Right lobe of liver (tissue), 6 donors: ENCODE data around the gene THEM4. TPM values are rescaled to one million over a fixed set of nuclear protein-coding genes. Genes with fewer than 3 reads are reported as not detected.

Experiments used
- ATAC-seq, 4 donors: fragments of 200-7000 bp; cut with Tn5 transposase; one replicate each; pipeline ENCODE4 v1.9.1; 2020; ENCODE audit warnings: mild to moderate bottlenecking in 4 of 4, moderate library complexity in 4 of 4
- DNase-seq, 3 donors: peaks; one replicate each; pipeline ENCODE4 v3.0.0-alpha.2; 2020
- H3K27ac ChIP-seq, 3 donors: fragments of 200-600 bp; one replicate each; pipeline ENCODE4 v1.8.0; 2022
- H3K27me3 ChIP-seq, 2 donors: fragments of 200-600 bp; one replicate each; pipeline ENCODE4 v1.8.0; 2022
- H3K36me3 ChIP-seq, 4 donors: fragments of 200-600 bp; sonication (generic) in 1 of 4; one replicate each; pipeline versions ENCODE4 v1.5.1 to v1.8.0; 2017 to 2022; ENCODE audit warnings: control low read depth in 1 of 4
- H3K4me1 ChIP-seq, 4 donors: fragments of 200-600 bp; sonication (generic) in 1 of 4; one replicate each; pipeline versions ENCODE4 v1.5.1 to v1.8.0; 2017 to 2022; ENCODE audit warnings: control low read depth in 1 of 4
- H3K4me3 ChIP-seq, 3 donors: fragments of 200-600 bp; one replicate each; pipeline ENCODE4 v1.8.0; 2022
- H3K9me3 ChIP-seq, 4 donors: fragments of 200-600 bp; sonication (generic) in 1 of 4; one replicate each; pipeline versions ENCODE4 v1.5.1 to v1.8.0; 2017 to 2022; ENCODE audit warnings: control low read depth in 1 of 4
- CTCF ChIP-seq, 4 donors: fragments of 200-600 bp in 3 of 4; fragments of 450-650 bp in 1 of 4; IDR thresholded peaks; one replicate each; pipeline versions ENCODE4 v1.5.1 to v1.8.0; 2016 to 2022; ENCODE audit warnings: antibody characterized with exemption in 4 of 4, mild to moderate bottlenecking in 2 of 4
- POLR2A ChIP-seq: fragments of 450-650 bp; IDR thresholded peaks from one replicate; pipeline ENCODE4 v1.6.1; 2017; ENCODE audit warnings: antibody characterized with exemption, mild to moderate bottlenecking
- WGBS: methylation state at CpG from one replicate; pipeline ENCODE4 v1.1.6; 2018; ENCODE audit warnings: low coverage, low lambda C conversion rate; ENCODE audit not compliant: insufficient coverage; ENCODE audit errors: missing lambda C conversion rate; 5-methylcytosine and 5-hydroxymethylcytosine counted together
- intact Hi-C, 2 donors: fragments of 100-400 bp; cut with DNase I; formaldehyde crosslinking; loops; one replicate each; pipeline versions ENCODE4 v1.11.2 to v1.14.1; 2022
- total RNA-seq, 6 experiments: library from RNA; depleted of rRNA in 2 of 6; stranded (reverse); fragments of >200 nt in 2 of 6; fragmentation: NEBNext Ultra II Directional in 3 of 6; extraction: Animal tissue kit (Norgen Biotek cat#: 25700) in 3 of 6; gene quantifications; one replicate each; pipeline versions ENCODE4 v1.1.0 to v1.2.4, GENCODE V29; 2016 to 2023
- donor health status: DM: no; HTN: yes; CAD: no.
- donor health status: DM: no; HTN: no; CAD: no.
- donor health status: DM: no; HTN: no; CAD: no.
- donor health status: DM: no; HTN: yes; CAD: no.
- donor health status: DM: no; HTN: yes; CAD: no.

THEM4 gene
- total RNA-seq, 6 experiments from 2014 or later = 8.5 to 19.1 (median 9.2) TPM

GRCh38 chr1:151945725-151946722 is 36.7 kb upstream of the THEM4 start:
- ATAC-seq (peak; percentile 81 to 92 (median 88)), DNase-seq (peak; percentile 72 to 83 (median 82))
- H3K36me3 ChIP-seq = no peaks in the 10 kb centered on the region
- WGBS = 24% methylated on average over 10 of the region's 10 CpGs
- H3K27ac ChIP-seq = peak overlapping the region in 1 of 3 donors; percentile 33
- TF ChIP-seq POLR2A = no peak
- TF ChIP-seq CTCF (IDR thresholded peaks at IDR 0.05) = no peak
- H3K4me3 ChIP-seq = no peak overlapping the region
- no peaks in the 10 kb centered on the region for H3K9me3 ChIP-seq
- no peaks in the 10 kb centered on the region for H3K27me3 ChIP-seq
- intact Hi-C loops = no loop called here
- peaks cover 0 to 29% (median 3%) of the 10 kb centered on the region in 4 donors for H3K4me1 ChIP-seq

GRCh38 chr1:151944857-151945575 is 35.7 kb upstream of the THEM4 start:
- peak overlapping the region in 1 of 3 donors; percentile 33 for H3K27ac ChIP-seq
- H3K4me1 ChIP-seq = peaks cover 0 to 35% (median 3%) of the 10 kb centered on the region in 4 donors
- no peaks in the 10 kb centered on the region for H3K27me3 ChIP-seq
- 57% methylated on average over 2 of the region's 3 CpGs for WGBS
- intact Hi-C loops = no loop called here
- no peak for ATAC-seq
- TF ChIP-seq POLR2A = no peak
- no peak for TF ChIP-seq CTCF (IDR thresholded peaks at IDR 0.05)
- no peak overlapping the region for H3K4me3 ChIP-seq
- H3K9me3 ChIP-seq = no peaks in the 10 kb centered on the region
- no peak for DNase-seq
- H3K36me3 ChIP-seq = no peaks in the 10 kb centered on the region

GRCh38 chr1:151944126-151944856 is 35.0 kb upstream of the THEM4 start:
- 30% methylated on average over 7 of the region's 7 CpGs for WGBS
- intact Hi-C loops = no loop called here
- H3K4me1 ChIP-seq = peaks cover 0 to 35% (median 3%) of the 10 kb centered on the region in 4 donors
- no peaks in the 10 kb centered on the region for H3K9me3 ChIP-seq
- no peak overlapping the region for H3K4me3 ChIP-seq
- H3K27ac ChIP-seq = peak overlapping the region in 1 of 3 donors; percentile 33
- H3K27me3 ChIP-seq = no peaks in the 10 kb centered on the region
- DNase-seq (no peak), ATAC-seq (peak in 2 of 4 donors; percentile 33 to 45)
- no peaks in the 10 kb centered on the region for H3K36me3 ChIP-seq
- TF ChIP-seq POLR2A (no peak), CTCF (IDR thresholded peaks at IDR 0.05) (no peak)

GRCh38 chr1:151943591-151943990 is 34.3 kb upstream of the THEM4 start:
- no peak overlapping the region for H3K4me3 ChIP-seq
- H3K27ac ChIP-seq = no peak overlapping the region
- intact Hi-C loops = no loop called here
- H3K4me1 ChIP-seq = peaks cover 0 to 30% (median 3%) of the 10 kb centered on the region in 4 donors
- 86% methylated on average over 1 of the region's 1 CpG for WGBS
- no peaks in the 10 kb centered on the region for H3K27me3 ChIP-seq
- no peaks in the 10 kb centered on the region for H3K9me3 ChIP-seq
- TF ChIP-seq CTCF (IDR thresholded peaks at IDR 0.05) (no peak), POLR2A (no peak)
- H3K36me3 ChIP-seq = no peaks in the 10 kb centered on the region
- no peak for ATAC-seq
- DNase-seq = no peak
